HT-29 (cell line): ENCODE results near the gene ACSBG1. TPM values are rescaled to one million over a fixed set of nuclear protein-coding genes. Genes with fewer than 3 reads are reported as not detected.
"Not testable (repeated sequence)": the region's sequence is repeated elsewhere in the genome, so short reads cannot be mapped to it uniquely, and the experiment has no call there.

Experiments used
- DNase-seq: peaks from one replicate; pipeline ENCODE4 v3.0.0-alpha.2; 2015; ENCODE audit warnings: low spot score
- total RNA-seq: library from RNA; depleted of rRNA; stranded (reverse); fragments of >200 nt; shearing (Covaris generic); gene quantifications from 2 replicates; pipeline ENCODE4 v1.2.3, GENCODE V29; 2014

ACSBG1 gene
- total RNA-seq, 1 experiment from 2014 or later: 1.4 TPM

DNA sequence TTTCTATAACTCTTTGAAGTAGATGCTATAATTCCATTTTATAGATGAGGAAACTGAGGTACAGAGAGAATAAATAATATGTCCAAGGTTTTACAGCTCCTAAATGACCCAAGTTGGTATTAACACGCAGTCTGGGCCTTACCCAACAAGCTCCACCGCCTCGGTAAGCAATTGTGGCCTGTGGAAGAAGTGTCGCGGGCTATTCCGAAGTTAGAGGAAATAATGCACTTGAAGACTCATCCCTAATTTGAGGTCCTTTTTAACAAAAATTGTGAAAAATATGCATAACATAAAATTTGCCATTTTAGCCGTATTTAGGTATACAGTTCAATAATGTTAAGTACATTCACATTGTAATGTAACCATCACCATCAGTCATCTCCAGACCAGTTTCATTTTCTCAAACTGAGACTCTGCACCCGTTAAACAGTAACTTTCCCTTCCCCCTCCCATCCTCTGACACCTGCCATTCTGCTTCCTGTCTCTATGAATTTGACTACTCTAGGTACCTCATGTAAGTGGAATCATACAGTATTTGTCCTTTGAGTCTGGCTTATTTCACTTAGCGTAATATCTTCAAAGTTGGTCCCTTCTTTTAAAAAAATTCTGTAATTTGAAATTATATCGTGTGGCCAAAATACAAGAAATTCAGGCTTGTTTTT is 67.0 kb downstream of the ACSBG1 start:
- no peak for DNase-seq

- DNase-seq: no peak
Observed at GRCh38 chr15:78164010-78164409, 70.4 kb downstream of the ACSBG1 start.

DNA sequence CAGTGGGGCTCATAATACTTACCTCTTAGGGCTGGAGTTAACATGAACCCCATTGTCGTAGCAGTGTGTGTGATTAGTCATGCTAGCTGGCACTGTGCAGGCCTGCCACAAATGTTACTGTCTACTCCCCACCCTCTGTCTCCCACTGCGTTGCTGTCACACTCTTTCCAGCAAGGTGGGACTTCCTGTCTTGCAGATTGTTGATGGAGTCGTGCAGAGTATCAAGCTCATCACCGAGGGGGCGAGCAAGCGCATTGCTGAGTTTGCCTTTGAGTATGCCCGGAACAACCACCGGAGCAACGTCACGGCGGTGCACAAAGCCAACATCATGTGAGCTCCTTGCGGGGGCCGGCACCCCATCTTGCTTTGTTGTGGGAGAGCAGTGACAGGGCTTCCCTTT is 72.3 kb downstream of the ACSBG1 start:
- DNase-seq: no peak

- no peak for DNase-seq
Observed at GRCh38 chr15:78159395-78159794, 75.0 kb downstream of the ACSBG1 start.

- no peak for DNase-seq
Observed at GRCh38 chr15:78157203-78157602, 77.2 kb downstream of the ACSBG1 start.

GRCh38 chr15:78156653-78157052 is 77.7 kb downstream of the ACSBG1 start:
- DNase-seq: no peak

DNA sequence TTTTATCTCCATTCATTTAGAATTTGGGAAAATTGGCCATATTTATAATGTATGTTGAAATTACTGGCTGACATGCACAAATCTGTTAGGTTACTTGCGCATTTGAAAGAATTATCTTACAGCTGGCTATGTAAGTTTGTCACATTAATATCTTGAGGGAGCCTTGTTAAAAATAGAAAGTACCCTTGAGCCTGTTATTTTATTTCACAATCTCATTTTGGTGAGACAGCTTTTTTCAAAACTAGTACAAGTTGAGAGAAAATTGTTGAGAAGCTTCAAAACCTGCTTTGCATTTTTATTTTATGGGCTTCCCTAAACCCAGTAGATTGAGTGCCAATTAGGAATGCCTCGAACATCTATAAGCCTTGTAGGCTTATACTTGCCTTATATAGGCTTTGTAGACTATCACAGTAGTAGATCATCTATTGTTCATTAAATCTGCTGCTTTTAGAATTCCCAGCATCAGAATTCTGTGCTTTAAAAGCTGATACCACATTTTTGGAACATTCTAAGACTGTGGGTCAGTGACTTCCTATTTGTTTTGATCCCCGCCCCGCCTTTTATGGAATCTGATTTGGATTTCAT is 78.9 kb downstream of the ACSBG1 start:
- DNase-seq: no peak

DNA sequence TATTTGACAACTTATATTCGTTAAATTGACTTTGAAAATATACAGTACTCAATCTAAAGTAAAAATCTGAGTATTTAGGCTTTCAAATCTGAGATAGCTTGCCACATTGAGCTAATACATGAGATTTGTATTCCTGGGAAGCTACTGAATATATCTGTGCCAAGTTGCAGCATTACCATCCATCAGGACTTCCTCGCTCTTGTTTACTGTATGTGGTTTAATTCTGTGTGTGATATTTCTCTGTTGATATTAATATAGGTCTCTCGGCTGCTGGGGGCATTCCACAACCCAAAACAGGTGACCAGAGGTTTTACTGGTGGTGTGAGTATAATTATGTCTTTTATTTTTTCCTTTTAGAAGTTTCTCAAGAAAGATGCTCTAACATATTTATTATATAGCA is 79.4 kb downstream of the ACSBG1 start:
- no peak for DNase-seq

DNA sequence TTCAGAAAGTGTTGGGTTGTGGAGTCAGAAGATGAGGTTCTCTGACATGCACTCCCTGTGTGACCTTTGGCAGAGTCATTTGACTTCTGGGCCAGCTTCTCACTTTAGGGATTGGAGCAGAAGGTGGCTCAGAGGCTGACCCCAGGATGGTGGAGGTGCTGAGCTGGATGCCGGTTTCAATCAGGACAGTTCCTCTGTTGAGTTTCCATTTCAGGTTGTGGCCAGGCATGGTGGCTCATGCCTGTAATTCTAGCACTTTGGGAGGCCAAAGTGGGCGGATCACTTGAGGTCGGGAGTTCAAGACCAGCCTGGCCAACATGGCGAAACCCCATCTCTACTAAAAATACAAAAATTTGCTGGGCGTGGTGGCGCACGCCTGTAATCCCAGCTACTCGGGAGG is 83.3 kb downstream of the ACSBG1 start:
- DNase-seq: not testable (repeated sequence)

- DNase-seq: peak; percentile 75
Observed at GRCh38 chr15:78149805-78150751, 84.3 kb downstream of the ACSBG1 start.

- DNase-seq: peak; percentile 100
Observed at GRCh38 chr15:78149068-78149804, 85.1 kb downstream of the ACSBG1 start, which contains the start of gene IDH3A. Gene IDH3A (plus strand): TSS chr15:78149362. CDS start chr15:78149404, 42 bp downstream.

- DNase-seq: no peak
Observed at GRCh38 chr15:78148392-78149067, 85.8 kb downstream of the ACSBG1 start.

- DNase-seq: no peak
Observed at GRCh38 chr15:78147566-78147965, 86.8 kb downstream of the ACSBG1 start.

DNA sequence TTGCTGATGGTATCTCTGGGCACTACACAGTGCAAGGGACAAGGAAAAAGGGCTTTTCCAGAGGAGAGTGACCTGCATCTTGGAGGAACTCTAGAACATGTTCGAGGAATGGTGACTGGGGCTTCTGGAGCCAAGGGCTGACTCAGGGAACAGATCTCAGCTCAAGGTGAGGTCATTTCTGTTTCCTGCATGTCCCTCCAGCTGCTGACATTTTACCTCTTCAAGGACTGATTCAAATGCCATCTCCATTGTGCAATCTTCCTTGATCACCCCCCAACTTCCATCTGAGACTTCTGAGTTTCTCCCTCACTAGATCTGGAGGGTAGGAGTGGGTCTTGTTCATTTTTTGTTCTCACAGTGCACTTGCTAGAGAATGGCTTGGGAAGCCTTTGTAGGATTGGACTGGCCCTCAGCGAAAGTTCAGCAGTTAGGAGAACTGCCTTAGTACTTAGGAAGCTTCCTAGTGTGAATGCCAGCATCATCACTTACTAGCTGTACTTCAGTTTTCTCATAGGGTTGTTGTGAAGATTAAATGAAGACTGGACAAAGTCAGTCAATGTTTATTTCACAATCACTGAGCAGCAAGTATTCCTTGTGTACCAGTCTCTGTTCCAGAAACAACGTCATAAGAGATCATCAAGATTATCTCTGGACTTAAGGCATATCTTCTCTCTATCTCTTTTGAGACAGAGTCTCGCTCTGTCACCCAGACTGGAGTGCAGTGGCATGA is 87.8 kb downstream of the ACSBG1 start:
- DNase-seq: no peak

- no peak for DNase-seq
Observed at GRCh38 chr15:78142332-78142731, 92.0 kb downstream of the ACSBG1 start.

GRCh38 chr15:78140292-78140691 is 94.1 kb downstream of the ACSBG1 start:
- no peak for DNase-seq

- DNase-seq: no peak
Observed at GRCh38 chr15:78139578-78139977, 94.8 kb downstream of the ACSBG1 start.

DNA sequence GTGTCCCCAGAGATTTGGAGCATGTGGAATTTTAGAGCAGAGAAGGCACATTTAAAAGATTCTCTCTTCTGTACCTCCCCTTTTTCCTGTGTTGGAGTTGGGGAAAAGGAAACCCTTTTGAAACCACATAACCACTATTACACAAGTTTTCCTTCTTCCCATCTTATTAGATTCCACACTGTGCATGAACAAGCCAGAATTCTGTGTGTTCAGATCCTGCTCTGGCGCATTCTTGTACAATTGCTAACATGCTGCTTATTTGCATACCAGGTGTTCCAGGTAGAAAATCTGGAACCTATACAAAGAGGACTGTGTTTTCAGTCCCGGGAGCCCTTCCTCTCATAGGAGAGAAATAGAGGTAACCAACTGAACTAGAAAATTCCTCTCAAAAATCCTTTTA is 100.6 kb downstream of the ACSBG1 start:
- peak; percentile 60 for DNase-seq

- DNase-seq: peak; percentile 54
Observed at GRCh38 chr15:78131295-78132061, 102.9 kb downstream of the ACSBG1 start, which contains the start of gene CIB2. Gene CIB2 (minus strand): TSS chr15:78131445. CDS start chr15:78131215, 230 bp downstream.
